Fibroblast of lung (primary cell): Measurements from ENCODE around the gene CFAP45. TPM values are rescaled to one million over a fixed set of nuclear protein-coding genes. Genes with fewer than 3 reads are reported as not detected.
A peak's percentile ranks its signal among the peaks of the same experiment; 100 is the strongest.

Experiments
- DNase-seq, 2 donors: peaks; one replicate each; pipeline versions ENCODE4 v3.0.0 to v3.0.0-alpha.2; 2010; ENCODE audit warnings: low read depth in 2 of 2
- H2AFZ ChIP-seq: 2 replicates; pipeline ENCODE4 v1.5.1; 2012; ENCODE audit warnings: low read length, control low read depth, inconsistent platforms
- H3K27ac ChIP-seq: 2 replicates; pipeline ENCODE4 v1.5.1; 2011; ENCODE audit warnings: low read length, control low read depth; ENCODE audit not compliant: insufficient read depth
- H3K27me3 ChIP-seq: 2 replicates; pipeline ENCODE4 v1.5.1; 2011; ENCODE audit warnings: mild to moderate bottlenecking, low read length; ENCODE audit not compliant: control insufficient read depth, insufficient read depth
- H3K36me3 ChIP-seq: 2 replicates; pipeline ENCODE4 v1.5.1; 2011; ENCODE audit warnings: low read length; ENCODE audit not compliant: control insufficient read depth, insufficient read depth
- H3K4me1 ChIP-seq: 2 replicates; pipeline ENCODE4 v1.5.1; 2011; ENCODE audit warnings: low read length; ENCODE audit not compliant: control insufficient read depth, insufficient read depth; ENCODE audit errors: extremely low read depth
- H3K4me2 ChIP-seq: 2 replicates; pipeline ENCODE4 v1.5.1; 2011; ENCODE audit warnings: low read length, control low read depth; ENCODE audit not compliant: insufficient read depth; ENCODE audit errors: extremely low read depth
- H3K4me3 ChIP-seq, 4 experiments: fragments of 200-600 bp in 1 of 4; sonication (generic) in 1 of 4; replicated peaks in 1 of 4; 2 replicates each; pipeline ENCODE4 v1.5.1; 2011 to 2016; ENCODE audit warnings: low read length in 4 of 4, low read depth in 3 of 4, mild to moderate bottlenecking in 3 of 4, control low read depth in 2 of 4, inconsistent platforms in 1 of 4, mixed read lengths in 1 of 4; ENCODE audit not compliant: insufficient read depth in 1 of 4; ENCODE audit errors: control extremely low read depth in 1 of 4
- H3K79me2 ChIP-seq: 2 replicates; pipeline ENCODE4 v1.5.1; 2012; ENCODE audit warnings: mild to moderate bottlenecking, low read length, inconsistent platforms; ENCODE audit not compliant: control insufficient read depth, insufficient read depth
- H3K9ac ChIP-seq: 2 replicates; pipeline ENCODE4 v1.5.1; 2011; ENCODE audit warnings: mild to moderate bottlenecking, low read length, control low read depth; ENCODE audit not compliant: insufficient read depth
- H3K9me3 ChIP-seq: 2 replicates; pipeline ENCODE4 v1.5.1; 2012; ENCODE audit warnings: low read depth, low read length; ENCODE audit not compliant: control insufficient read depth, insufficient read depth
- H4K20me1 ChIP-seq: 2 replicates; pipeline ENCODE4 v1.5.1; 2011; ENCODE audit warnings: low read length; ENCODE audit not compliant: control insufficient read depth, insufficient read depth; ENCODE audit errors: extremely low read depth
- EZH2 ChIP-seq: IDR thresholded peaks from 2 replicates; pipeline ENCODE4 v1.5.1; 2012; ENCODE audit warnings: low read length, control low read depth, mild to moderate bottlenecking; ENCODE audit errors: missing control alignments
- polyA plus RNA-seq, 2 donors: library from polyadenylated mRNA; depleted of rRNA in 1 of 2; stranded (reverse) in 1 of 2; unstranded in 1 of 2; fragments of >200 nt; gene quantifications; 2 replicates each; pipeline ENCODE4 v1.2.1, GENCODE V29; 2011 to 2012; ENCODE audit warnings: missing spikeins in 1 of 2
- total RNA-seq: library from RNA; depleted of rRNA; stranded (reverse); fragments of >200 nt; gene quantifications from 2 replicates; pipeline ENCODE4 v1.2.1, GENCODE V29; 2014
- TF ChIP-seq, protein P1 (sequence below), 2 donors: IDR thresholded peaks in 1 of 2; conservative IDR thresholded peaks in 1 of 2; 1 replicate in 1 of 2; 2 replicates in 1 of 2; pipeline ENCODE4 v1.5.1; 2011 to 2012; ENCODE audit warnings: low read length in 2 of 2, control low read depth in 1 of 2, inconsistent platforms in 1 of 2, low read depth in 1 of 2, mild to moderate bottlenecking in 1 of 2

The CFAP45 gene
- total and polyA plus RNA-seq, 2 donors (not counting 1 experiment from before 2014, with no cell fraction given), result 1.2 to 1.5 TPM

DNA sequence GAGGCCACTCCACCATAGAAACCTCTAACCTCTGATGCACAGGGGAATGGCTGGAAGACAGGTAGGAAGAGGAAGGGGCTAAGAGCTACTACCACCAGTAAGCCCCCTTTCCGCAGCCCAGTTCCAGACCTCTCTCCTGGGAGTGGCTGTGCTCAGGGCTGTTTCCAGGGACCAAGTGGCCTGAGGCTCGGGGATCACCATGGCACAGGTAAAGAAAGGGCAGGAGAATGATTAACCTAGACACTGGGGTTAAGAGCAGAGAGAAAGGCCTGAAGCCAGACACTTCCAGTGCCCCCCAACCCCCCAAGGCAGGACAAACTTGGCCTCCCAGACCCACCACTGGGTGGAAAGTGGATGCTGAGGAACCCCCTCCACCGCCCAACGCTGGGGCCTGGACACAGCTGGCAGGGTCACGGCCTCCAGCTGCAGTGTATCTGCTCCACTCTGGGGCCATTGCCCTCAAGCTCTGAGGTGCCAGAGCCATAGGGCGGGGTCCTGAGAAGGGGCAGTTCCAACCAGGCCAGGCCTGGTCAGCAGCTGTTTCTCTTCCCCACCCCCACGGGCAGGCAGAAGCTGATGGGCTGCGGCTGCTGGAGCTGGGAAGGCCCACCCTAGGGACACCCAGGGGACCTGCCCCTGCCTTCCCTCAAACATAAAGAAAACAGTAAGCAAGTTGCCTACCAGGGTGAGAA, 22.7 kb upstream of the CFAP45 start:
- H4K20me1 ChIP-seq, result no peaks in the 10 kb centered on the region
- peaks cover 62% of the 10 kb centered on the region for H3K79me2 ChIP-seq
- no peaks in the 10 kb centered on the region for H3K9me3 ChIP-seq
- no peak overlapping the region for H2AFZ ChIP-seq
- no peaks in the 10 kb centered on the region for H3K27me3 ChIP-seq
- peak overlapping the region; percentile 44 to 98 (median 85) for H3K4me3 ChIP-seq
- peak overlapping the region; percentile 100 for H3K27ac ChIP-seq
- H3K36me3 ChIP-seq, result peaks cover 27% of the 10 kb centered on the region
- peak; percentile 22 to 97 for DNase-seq
- H3K9ac ChIP-seq, result peak overlapping the region; percentile 99
- H3K4me1 ChIP-seq, result peaks cover 36% of the 10 kb centered on the region
- H3K4me2 ChIP-seq, result peak overlapping the region; percentile 96
- TF ChIP-seq, protein P1, sequence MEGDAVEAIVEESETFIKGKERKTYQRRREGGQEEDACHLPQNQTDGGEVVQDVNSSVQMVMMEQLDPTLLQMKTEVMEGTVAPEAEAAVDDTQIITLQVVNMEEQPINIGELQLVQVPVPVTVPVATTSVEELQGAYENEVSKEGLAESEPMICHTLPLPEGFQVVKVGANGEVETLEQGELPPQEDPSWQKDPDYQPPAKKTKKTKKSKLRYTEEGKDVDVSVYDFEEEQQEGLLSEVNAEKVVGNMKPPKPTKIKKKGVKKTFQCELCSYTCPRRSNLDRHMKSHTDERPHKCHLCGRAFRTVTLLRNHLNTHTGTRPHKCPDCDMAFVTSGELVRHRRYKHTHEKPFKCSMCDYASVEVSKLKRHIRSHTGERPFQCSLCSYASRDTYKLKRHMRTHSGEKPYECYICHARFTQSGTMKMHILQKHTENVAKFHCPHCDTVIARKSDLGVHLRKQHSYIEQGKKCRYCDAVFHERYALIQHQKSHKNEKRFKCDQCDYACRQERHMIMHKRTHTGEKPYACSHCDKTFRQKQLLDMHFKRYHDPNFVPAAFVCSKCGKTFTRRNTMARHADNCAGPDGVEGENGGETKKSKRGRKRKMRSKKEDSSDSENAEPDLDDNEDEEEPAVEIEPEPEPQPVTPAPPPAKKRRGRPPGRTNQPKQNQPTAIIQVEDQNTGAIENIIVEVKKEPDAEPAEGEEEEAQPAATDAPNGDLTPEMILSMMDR (conservative IDR thresholded peaks at IDR 0.05 in 1 of 2, IDR thresholded peaks at IDR 0.05 in 1 of 2; ENCODE audit: low read depth in 1 of 2, low read length in 2 of 2), result no peak
- TF ChIP-seq EZH2, result no peak

DNA sequence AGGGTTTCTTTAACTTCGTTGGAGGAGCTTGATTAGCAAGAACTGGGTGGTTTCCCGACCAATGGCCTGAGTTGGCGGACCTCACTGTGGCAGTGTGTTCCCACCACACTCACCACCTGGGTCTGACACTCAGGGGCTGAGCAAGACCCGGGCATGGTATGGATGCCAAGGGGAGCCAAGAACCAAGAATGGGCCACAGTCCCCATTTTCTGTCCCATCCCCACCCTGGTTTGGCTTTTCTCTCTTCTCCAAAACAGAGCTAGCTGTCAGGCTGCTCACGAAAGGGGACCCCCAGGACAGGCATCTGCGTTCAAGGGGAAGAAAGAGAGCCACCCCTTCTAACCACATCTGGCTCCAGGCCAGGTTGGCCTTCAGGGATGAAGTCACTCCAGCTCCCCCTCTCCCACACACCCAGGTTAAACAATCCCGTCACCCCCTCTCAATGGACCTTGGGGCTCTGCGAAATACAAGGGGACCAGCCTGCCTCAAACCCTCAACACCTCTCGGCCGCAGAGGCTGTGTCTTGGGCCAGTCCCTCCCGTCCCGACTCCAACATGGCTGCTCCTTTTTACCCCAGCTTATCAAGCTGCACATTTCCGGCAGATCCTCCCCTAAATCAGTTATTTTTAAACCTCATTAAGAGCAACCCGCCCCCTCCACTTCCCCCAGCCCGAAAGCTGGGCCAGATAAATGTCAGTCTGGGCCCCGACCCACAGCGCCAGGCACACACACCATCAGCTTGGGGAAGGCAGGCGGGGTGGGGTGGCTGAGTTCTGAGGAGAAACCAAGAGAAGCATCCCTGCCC, 21.9 kb upstream of the CFAP45 start:
- no peaks in the 10 kb centered on the region for H3K9me3 ChIP-seq
- peak overlapping the region; percentile 99 for H3K9ac ChIP-seq
- peaks cover 63% of the 10 kb centered on the region for H3K79me2 ChIP-seq
- H3K27ac ChIP-seq, result peak overlapping the region; percentile 100
- TF ChIP-seq, protein P1 (conservative IDR thresholded peaks at IDR 0.05 in 1 of 2, IDR thresholded peaks at IDR 0.05 in 1 of 2; ENCODE audit: low read depth in 1 of 2, low read length in 2 of 2), result no peak
- no peak for TF ChIP-seq EZH2
- no peaks in the 10 kb centered on the region for H4K20me1 ChIP-seq
- peak; percentile 50 to 57 for DNase-seq
- peak overlapping the region; percentile 44 to 98 (median 85) for H3K4me3 ChIP-seq
- H2AFZ ChIP-seq, result no peak overlapping the region
- no peaks in the 10 kb centered on the region for H3K27me3 ChIP-seq
- H3K36me3 ChIP-seq, result peaks cover 31% of the 10 kb centered on the region
- H3K4me1 ChIP-seq, result peaks cover 40% of the 10 kb centered on the region
- H3K4me2 ChIP-seq, result peak overlapping the region; percentile 96

DNA sequence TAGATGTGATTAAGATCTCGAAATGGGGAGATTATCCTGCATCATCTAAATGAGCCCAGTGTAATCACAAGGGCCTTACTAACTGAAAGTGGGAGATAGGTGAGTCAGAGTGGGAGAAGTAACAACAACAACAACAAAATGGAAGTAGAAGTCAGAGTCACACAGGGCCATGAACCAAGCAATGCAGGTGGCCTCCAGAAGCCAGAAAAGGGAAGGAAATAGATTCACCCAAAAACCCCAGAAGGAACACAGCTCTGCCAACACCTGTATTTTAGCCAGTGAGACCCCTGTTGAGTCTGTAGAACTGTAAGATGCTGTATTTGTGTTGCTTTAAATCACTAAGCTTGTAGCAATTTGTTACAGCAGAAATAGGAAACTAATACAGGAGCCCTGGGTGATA, 21.3 kb upstream of the CFAP45 start:
- Histone ChIP-seq H3K27me3 (no peaks in the 10 kb centered on the region), H3K4me3 (peak overlapping the region in 3 of 4 experiments; percentile 44 to 98 (median 78)), H3K4me1 (peaks cover 46% of the 10 kb centered on the region), H3K4me2 (peak overlapping the region; percentile 96), H3K9ac (no peak overlapping the region), H4K20me1 (no peaks in the 10 kb centered on the region), H3K79me2 (peaks cover 63% of the 10 kb centered on the region), H3K9me3 (no peaks in the 10 kb centered on the region), H3K36me3 (peaks cover 31% of the 10 kb centered on the region), H2AFZ (no peak overlapping the region), H3K27ac (peak overlapping the region; percentile 100)
- DNase-seq, result peak in 1 of 2 donors; percentile 28
- no peak for TF ChIP-seq EZH2
- TF ChIP-seq, protein P1 (conservative IDR thresholded peaks at IDR 0.05 in 1 of 2, IDR thresholded peaks at IDR 0.05 in 1 of 2; ENCODE audit: low read depth in 1 of 2, low read length in 2 of 2), result no peak
